ENCODE measurements around the gene MOSPD2. TPM values are rescaled to one million over a fixed set of nuclear protein-coding genes. Genes with fewer than 3 reads are reported as not detected.
A peak's percentile ranks its signal among the peaks of the same experiment; 100 is the strongest.

MOSPD2 gene
- total RNA-seq, result 9.5 and 28.1 TPM in 2 replicates

- peak; percentile 54 for DNase-seq (ENCODE audit: extremely low read depth, low read depth, low spot score)
These were observed at the start of gene MOSPD2, which contains the start of gene FANCB for GRCh38 chrX:14872851-14873675. TSS of gene MOSPD2 (plus strand) at chrX:14873421. CDS start at chrX:14873529, 108 bp downstream. TSS of gene FANCB (minus strand) at chrX:14873069. CDS start at chrX:14865510, 7,559 bp downstream.

- DNase-seq (ENCODE audit: extremely low read depth, low read depth, low spot score), result no peak
These were observed 47.4 kb upstream of the MOSPD2 start for GRCh38 chrX:14825851-14826250.

- no peak for DNase-seq (ENCODE audit: extremely low read depth, low read depth, low spot score)
These were observed 46.9 kb upstream of the MOSPD2 start for GRCh38 chrX:14826319-14826718.

- no peak for DNase-seq (ENCODE audit: extremely low read depth, low read depth, low spot score)
These were observed 43.6 kb upstream of the MOSPD2 start for GRCh38 chrX:14829643-14830042.

- no peak for DNase-seq (ENCODE audit: extremely low read depth, low read depth, low spot score)
These were observed 41.1 kb upstream of the MOSPD2 start for GRCh38 chrX:14832151-14832550.

GRCh38 chrX:14832586-14832985 lies 40.6 kb upstream of the MOSPD2 start:
- DNase-seq (ENCODE audit: extremely low read depth, low read depth, low spot score), result no peak

- no peak for DNase-seq (ENCODE audit: extremely low read depth, low read depth, low spot score)
These were observed 36.1 kb upstream of the MOSPD2 start for GRCh38 chrX:14837155-14837554.

GRCh38 chrX:14843666-14844065 lies 29.6 kb upstream of the MOSPD2 start:
- no peak for DNase-seq (ENCODE audit: extremely low read depth, low read depth, low spot score)

GRCh38 chrX:14851526-14851925 lies 21.7 kb upstream of the MOSPD2 start:
- no peak for DNase-seq (ENCODE audit: extremely low read depth, low read depth, low spot score)

GRCh38 chrX:14864631-14865030 lies 8.6 kb upstream of the MOSPD2 start:
- no peak for DNase-seq (ENCODE audit: extremely low read depth, low read depth, low spot score)

- DNase-seq (ENCODE audit: extremely low read depth, low read depth, low spot score), result no peak
These were observed 8.0 kb upstream of the MOSPD2 start for GRCh38 chrX:14865201-14865600.

GRCh38 chrX:14871767-14872166 lies 1.5 kb upstream of the MOSPD2 start:
- no peak for DNase-seq (ENCODE audit: extremely low read depth, low read depth, low spot score)

GRCh38 chrX:14872355-14872754 lies 866 bp upstream of the MOSPD2 start:
- DNase-seq (ENCODE audit: extremely low read depth, low read depth, low spot score), result no peak

- no peak for DNase-seq (ENCODE audit: extremely low read depth, low read depth, low spot score)
These were observed 442 bp downstream of the MOSPD2 start for GRCh38 chrX:14873676-14874049.

- DNase-seq (ENCODE audit: extremely low read depth, low read depth, low spot score), result no peak
These were observed 2.4 kb downstream of the MOSPD2 start for GRCh38 chrX:14875624-14876023.

GRCh38 chrX:14883826-14884225 lies 10.6 kb downstream of the MOSPD2 start:
- no peak for DNase-seq (ENCODE audit: extremely low read depth, low read depth, low spot score)

- DNase-seq (ENCODE audit: extremely low read depth, low read depth, low spot score), result no peak
These were observed 11.5 kb downstream of the MOSPD2 start for GRCh38 chrX:14884714-14885113.

- no peak for DNase-seq (ENCODE audit: extremely low read depth, low read depth, low spot score)
These were observed 13.0 kb downstream of the MOSPD2 start for GRCh38 chrX:14886252-14886651.

- no peak for DNase-seq (ENCODE audit: extremely low read depth, low read depth, low spot score)
These were observed 23.1 kb downstream of the MOSPD2 start for GRCh38 chrX:14896273-14896672.

- no peak for DNase-seq (ENCODE audit: extremely low read depth, low read depth, low spot score)
These were observed 23.8 kb downstream of the MOSPD2 start for GRCh38 chrX:14897042-14897441.

- peak; percentile 33 for DNase-seq (ENCODE audit: extremely low read depth, low read depth, low spot score)
These were observed 26.4 kb downstream of the MOSPD2 start for GRCh38 chrX:14899607-14900006.

GRCh38 chrX:14902537-14902936 lies 29.3 kb downstream of the MOSPD2 start:
- no peak for DNase-seq (ENCODE audit: extremely low read depth, low read depth, low spot score)

- DNase-seq (ENCODE audit: extremely low read depth, low read depth, low spot score), result no peak
These were observed 30.7 kb downstream of the MOSPD2 start for GRCh38 chrX:14903891-14904290.

All from glomerular endothelial cell (primary cell).